AG09309 (cell line): Measurements from ENCODE around the gene CA5B.
"Not testable (repeated sequence)": the region's sequence is repeated elsewhere in the genome, so short reads cannot be mapped to it uniquely, and the experiment has no call there.

Experiments
- DNase-seq: peaks from one replicate; pipeline ENCODE4 v3.0.0-alpha.2; 2010; ENCODE audit warnings: low read depth
- H3K4me3 ChIP-seq: 2 replicates; pipeline ENCODE4 v1.5.1; 2011; ENCODE audit warnings: mild to moderate bottlenecking, low read depth, low read length, moderate library complexity; ENCODE audit not compliant: control insufficient read depth
- CTCF ChIP-seq: IDR thresholded peaks from 2 replicates; pipeline ENCODE4 v1.5.1; 2011; ENCODE audit warnings: mild to moderate bottlenecking, low read depth, low read length, inconsistent platforms; ENCODE audit not compliant: insufficient read depth, control insufficient read depth; ENCODE audit errors: missing control alignments

Gene CA5B

GRCh38 chrX:15825936-15826335 is 87.9 kb downstream of the CA5B start:
- TF ChIP-seq CTCF: no peak
- H3K4me3 ChIP-seq: no peak overlapping the region
- DNase-seq: no peak

- no peak for DNase-seq
- no peak for TF ChIP-seq CTCF
- no peak overlapping the region for H3K4me3 ChIP-seq
Measured at GRCh38 chrX:15829217-15829616, 91.1 kb downstream of the CA5B start.

- H3K4me3 ChIP-seq: not testable (repeated sequence)
Measured at GRCh38 chrX:15831347-15831746, 93.3 kb downstream of the CA5B start.

DNA sequence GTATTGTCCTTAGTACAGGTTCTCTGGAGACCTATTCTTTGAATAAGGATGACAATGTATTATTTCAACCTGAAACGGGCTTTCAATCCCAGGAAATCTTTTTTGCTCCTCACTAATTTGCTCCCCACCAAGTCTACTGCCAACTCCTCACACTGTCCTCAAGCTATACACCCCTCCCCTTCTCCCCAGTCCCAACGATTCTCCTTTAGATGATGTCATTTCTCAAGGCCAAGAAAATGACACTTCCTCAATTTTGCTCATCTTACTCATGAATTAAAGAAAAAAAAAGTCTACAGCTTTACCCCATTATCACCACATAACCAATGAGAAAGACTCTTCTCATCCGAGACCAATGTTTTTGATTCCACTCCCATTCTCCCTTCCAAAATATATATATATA is 96.0 kb downstream of the CA5B start:
- DNase-seq: no peak
- H3K4me3 ChIP-seq: no peak overlapping the region
- no peak for TF ChIP-seq CTCF

More at GRCh38 chrX:15831347-15831746, 93.3 kb downstream of the CA5B start:
- DNase-seq: not testable (repeated sequence)

- DNase-seq: no peak
- TF ChIP-seq CTCF: no peak
- H3K4me3 ChIP-seq: no peak overlapping the region
Measured at GRCh38 chrX:15834827-15835595, 96.9 kb downstream of the CA5B start.
